Prostate gland (tissue), 2 donors: ENCODE measurements around the gene NAGS.

Source experiments
- POLR2AphosphoS5 ChIP-seq: sonication (generic); formaldehyde crosslinking; IDR thresholded peaks from one replicate; pipeline ENCODE4 v1.6.1; 2017; ENCODE audit warnings: antibody characterized with exemption
- TF ChIP-seq, protein P1 (sequence below), 4 experiments: fragments of 200-600 bp in 2 of 4; fragments of 450-650 bp in 2 of 4; sonication (generic) in 2 of 4; IDR thresholded peaks; 1 replicate in 3 of 4; 2 replicates in 1 of 4; pipeline ENCODE4 v1.5.1; 2016 to 2019; ENCODE audit warnings: antibody characterized with exemption in 4 of 4, mild to moderate bottlenecking in 2 of 4, moderate library complexity in 2 of 4

GRCh38 chr17:43983515-43984411 is 20.7 kb upstream of the NAGS start:
- TF ChIP-seq, protein P1, sequence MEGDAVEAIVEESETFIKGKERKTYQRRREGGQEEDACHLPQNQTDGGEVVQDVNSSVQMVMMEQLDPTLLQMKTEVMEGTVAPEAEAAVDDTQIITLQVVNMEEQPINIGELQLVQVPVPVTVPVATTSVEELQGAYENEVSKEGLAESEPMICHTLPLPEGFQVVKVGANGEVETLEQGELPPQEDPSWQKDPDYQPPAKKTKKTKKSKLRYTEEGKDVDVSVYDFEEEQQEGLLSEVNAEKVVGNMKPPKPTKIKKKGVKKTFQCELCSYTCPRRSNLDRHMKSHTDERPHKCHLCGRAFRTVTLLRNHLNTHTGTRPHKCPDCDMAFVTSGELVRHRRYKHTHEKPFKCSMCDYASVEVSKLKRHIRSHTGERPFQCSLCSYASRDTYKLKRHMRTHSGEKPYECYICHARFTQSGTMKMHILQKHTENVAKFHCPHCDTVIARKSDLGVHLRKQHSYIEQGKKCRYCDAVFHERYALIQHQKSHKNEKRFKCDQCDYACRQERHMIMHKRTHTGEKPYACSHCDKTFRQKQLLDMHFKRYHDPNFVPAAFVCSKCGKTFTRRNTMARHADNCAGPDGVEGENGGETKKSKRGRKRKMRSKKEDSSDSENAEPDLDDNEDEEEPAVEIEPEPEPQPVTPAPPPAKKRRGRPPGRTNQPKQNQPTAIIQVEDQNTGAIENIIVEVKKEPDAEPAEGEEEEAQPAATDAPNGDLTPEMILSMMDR (IDR thresholded peaks at IDR 0.05) = no peak
- TF ChIP-seq POLR2AphosphoS5 = no peak
